Measurements from ENCODE around the gene MRPS7.

DNA sequence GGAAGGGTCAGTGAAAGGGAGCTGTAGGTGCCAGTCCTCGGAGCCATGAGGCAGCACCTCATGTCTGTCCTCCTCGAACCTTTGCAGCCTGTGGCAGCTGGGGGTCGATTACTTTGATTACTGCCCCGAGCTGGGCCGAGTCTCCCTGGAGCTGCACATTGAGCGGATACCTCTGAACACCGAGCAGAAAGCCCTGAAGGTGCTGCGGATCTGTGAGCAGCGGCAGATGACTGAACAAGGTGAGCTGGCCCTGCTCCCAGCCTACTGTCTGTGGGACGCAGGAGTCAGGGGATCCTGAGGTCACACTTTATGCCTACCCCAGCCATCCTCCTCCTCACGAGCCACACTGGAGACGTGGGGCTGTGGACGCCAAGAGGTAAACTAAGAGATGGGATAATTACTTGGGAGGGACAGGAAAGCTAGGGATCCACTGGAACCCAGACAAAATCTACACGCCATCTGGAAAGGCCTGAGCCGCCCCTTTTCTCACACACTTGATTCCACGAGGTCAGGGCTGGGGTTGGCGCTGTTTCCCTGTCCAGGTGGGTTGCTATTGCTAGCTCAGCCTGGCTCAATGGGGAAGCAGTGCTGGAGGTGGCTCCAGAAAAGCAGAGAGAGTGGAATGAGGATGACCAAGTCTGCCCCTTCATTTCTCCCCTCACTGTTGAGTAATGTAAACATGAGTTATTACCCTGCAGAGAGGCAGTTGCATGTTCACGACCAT lies 29.8 kb upstream of the MRPS7 start:
- TF ChIP-seq POLR2A (IDR thresholded peaks at IDR 0.05): no peak
- TF ChIP-seq, protein P1, sequence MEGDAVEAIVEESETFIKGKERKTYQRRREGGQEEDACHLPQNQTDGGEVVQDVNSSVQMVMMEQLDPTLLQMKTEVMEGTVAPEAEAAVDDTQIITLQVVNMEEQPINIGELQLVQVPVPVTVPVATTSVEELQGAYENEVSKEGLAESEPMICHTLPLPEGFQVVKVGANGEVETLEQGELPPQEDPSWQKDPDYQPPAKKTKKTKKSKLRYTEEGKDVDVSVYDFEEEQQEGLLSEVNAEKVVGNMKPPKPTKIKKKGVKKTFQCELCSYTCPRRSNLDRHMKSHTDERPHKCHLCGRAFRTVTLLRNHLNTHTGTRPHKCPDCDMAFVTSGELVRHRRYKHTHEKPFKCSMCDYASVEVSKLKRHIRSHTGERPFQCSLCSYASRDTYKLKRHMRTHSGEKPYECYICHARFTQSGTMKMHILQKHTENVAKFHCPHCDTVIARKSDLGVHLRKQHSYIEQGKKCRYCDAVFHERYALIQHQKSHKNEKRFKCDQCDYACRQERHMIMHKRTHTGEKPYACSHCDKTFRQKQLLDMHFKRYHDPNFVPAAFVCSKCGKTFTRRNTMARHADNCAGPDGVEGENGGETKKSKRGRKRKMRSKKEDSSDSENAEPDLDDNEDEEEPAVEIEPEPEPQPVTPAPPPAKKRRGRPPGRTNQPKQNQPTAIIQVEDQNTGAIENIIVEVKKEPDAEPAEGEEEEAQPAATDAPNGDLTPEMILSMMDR (IDR thresholded peaks at IDR 0.05 in 4 of 5, conservative IDR thresholded peaks at IDR 0.05 in 1 of 5): no peak
